ENCODE measurements around the gene VRTN. TPM values are rescaled to one million over a fixed set of nuclear protein-coding genes. Genes with fewer than 3 reads are reported as not detected.

Gene VRTN, protein sequence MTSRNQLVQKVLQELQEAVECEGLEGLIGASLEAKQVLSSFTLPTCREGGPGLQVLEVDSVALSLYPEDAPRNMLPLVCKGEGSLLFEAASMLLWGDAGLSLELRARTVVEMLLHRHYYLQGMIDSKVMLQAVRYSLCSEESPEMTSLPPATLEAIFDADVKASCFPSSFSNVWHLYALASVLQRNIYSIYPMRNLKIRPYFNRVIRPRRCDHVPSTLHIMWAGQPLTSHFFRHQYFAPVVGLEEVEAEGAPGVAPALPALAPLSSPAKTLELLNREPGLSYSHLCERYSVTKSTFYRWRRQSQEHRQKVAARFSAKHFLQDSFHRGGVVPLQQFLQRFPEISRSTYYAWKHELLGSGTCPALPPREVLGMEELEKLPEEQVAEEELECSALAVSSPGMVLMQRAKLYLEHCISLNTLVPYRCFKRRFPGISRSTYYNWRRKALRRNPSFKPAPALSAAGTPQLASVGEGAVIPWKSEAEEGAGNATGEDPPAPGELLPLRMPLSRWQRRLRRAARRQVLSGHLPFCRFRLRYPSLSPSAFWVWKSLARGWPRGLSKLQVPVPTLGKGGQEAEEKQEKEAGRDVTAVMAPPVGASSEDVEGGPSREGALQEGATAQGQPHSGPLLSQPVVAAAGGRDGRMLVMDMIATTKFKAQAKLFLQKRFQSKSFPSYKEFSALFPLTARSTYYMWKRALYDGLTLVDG
- 139 and 140 TPM in 2 replicates for total RNA-seq (2014; rRNA removed; shearing (Covaris generic))

DNA sequence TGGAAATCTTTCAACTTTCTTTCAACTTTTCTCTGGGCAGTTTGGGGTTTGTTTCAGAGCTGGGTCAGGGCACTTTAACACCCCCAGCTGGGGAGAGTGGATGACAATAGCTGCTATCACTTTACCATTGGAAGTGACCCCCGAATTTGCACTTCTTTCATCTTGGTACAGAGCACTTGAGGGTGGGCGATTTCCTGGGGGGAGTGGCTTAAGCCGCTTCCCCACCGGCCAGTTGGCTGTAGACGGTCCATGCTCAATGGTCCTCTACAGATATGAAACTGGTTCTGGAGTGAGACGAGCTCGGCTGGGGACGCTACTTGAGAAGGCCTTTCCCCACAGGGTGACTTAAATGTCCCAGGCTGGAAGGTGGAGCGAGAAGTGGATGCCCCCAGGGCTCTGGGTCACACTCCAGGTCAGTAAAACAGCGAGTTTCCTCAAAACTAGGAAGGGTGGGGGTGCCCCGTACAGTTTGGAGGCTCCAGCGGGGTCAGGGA is at the start of gene VRTN:
VRTN (plus strand) TSS at position 231 of the 494 bp plus-strand sequence. CDS start 8,313 bp downstream, outside the sequence.
- DNase-seq: peak; percentile 70
- Histone ChIP-seq H3K4me3 (ENCODE audit: insufficient read depth, low read depth, low read length) (peak within 1 kb of the TSS; percentile 91), H3K27me3 (ENCODE audit: control insufficient read depth, insufficient read depth, low read length) (no peaks in the 10 kb centered on the region), H3K36me3 (replicated peaks; ENCODE audit: control insufficient read depth, insufficient read depth, low read length) (no peaks in the 10 kb centered on the region)

DNA sequence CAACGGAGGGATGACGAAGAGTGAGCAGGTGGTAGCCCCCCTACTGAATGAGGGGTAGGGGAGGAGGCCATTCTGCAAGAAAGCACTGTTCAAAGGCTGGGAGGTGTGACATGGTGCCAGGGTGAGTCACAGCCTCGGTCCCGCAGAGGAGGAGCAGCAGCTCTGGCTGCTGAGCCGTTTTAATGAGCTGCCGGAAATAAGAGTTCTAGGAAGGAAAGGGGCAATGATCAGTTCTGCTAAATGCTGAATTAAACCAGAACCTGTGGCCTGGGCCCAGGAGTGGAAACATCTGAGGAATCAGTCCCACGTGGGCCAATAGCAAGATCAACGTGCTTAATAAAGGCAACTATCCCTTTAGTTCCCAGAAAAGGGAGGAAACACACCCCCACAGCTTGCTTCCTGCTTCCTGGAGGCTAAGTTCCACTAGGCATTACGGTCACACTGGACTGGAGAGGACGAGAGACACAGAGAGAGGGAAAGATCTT is 49.2 kb upstream of the VRTN start:
- no peak overlapping the region for H3K4me3 ChIP-seq (ENCODE audit: insufficient read depth, low read depth, low read length)
- H3K36me3 ChIP-seq (replicated peaks; ENCODE audit: control insufficient read depth, insufficient read depth, low read length): peaks cover 23% of the 10 kb centered on the region
- DNase-seq: no peak
- no peaks in the 10 kb centered on the region for H3K27me3 ChIP-seq (ENCODE audit: control insufficient read depth, insufficient read depth, low read length)

DNA sequence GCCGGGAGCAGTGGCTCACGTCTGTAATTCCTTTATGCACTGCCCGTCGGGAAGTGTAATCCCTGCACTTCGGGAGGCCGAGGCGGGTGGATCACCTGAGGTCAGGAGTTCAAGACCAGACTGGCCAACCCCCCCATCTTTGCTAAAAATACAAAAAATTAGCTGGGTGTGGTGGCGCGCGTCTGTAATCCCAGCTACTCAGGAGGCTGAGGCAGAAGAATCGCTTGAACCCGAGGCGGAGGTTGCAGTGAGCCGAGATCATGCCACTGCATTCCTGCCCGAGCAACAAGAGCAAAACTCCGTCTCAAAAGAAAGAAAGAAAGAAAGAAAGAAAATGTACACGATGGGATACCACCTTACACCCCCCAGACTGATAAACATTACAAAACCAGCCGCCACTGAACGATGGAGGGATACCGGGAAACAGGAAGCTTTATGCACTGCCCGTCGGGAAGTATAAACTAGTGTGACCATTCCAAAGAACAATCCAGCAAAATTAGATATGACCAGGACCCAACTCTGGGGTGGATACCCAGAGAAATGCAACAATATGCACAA is 46.6 kb upstream of the VRTN start:
- Histone ChIP-seq H3K27me3 (ENCODE audit: control insufficient read depth, insufficient read depth, low read length) (no peaks in the 10 kb centered on the region), H3K4me3 (ENCODE audit: insufficient read depth, low read depth, low read length) (peak overlapping the region; percentile 86), H3K36me3 (replicated peaks; ENCODE audit: control insufficient read depth, insufficient read depth, low read length) (peaks cover 17% of the 10 kb centered on the region)
- no peak for DNase-seq

- Histone ChIP-seq H3K36me3 (replicated peaks; ENCODE audit: control insufficient read depth, insufficient read depth, low read length) (peaks cover 17% of the 10 kb centered on the region), H3K27me3 (ENCODE audit: control insufficient read depth, insufficient read depth, low read length) (no peaks in the 10 kb centered on the region), H3K4me3 (ENCODE audit: insufficient read depth, low read depth, low read length) (peak overlapping the region; percentile 86)
- peak; percentile 48 for DNase-seq
These were observed 46.1 kb upstream of the VRTN start for GRCh38 chr14:74302152-74302628.

DNA sequence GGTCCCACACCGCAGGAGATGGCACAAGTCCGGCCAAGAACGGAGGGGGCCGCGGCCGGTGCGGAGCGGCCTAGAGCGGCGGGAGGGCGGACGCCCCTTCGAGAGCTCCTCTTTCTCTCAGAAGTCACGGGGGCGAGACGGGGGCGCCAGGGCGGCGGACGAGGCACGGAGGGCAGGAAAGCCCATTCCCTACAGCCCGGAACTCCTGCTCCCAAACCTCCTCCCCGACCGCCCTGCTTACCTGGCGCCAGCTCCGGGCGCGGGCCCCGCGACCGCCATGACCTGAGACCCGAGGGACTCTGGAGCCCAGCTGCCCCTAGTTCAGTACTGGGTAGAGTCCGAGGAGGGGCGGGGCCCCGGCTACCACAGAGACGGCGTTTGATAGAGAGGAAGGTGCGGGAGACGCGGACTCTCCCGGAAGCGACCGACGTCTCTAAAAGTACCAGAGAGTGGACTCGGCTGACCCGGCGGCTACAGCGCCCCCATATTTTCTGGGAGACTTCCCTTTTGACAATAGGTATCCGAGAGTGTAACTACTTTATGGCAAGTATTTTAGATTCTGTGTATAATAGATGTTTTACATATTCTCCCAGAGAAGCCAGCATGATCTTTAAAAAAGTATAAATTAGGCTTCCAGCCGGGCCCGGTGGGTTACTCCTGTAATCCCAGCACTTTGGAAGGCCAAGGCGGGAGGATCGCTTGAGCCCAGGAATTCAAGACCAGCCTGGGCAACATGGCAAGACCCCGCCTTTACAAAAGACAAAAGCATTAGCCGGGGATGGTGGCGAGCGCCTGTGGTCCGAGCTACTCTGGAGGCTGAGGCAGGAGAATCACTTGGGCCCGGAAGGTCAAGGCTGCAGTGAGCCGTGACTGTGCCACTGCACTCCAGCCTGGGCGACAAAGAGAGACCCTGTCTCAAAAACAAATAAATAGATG is 45.4 kb upstream of the VRTN start, which contains the start of gene ABCD4:
ABCD4 (minus strand) TSS at position 301 of the 936 bp plus-strand sequence; CDS start at position 279, 22 bp downstream.
- DNase-seq: peak; percentile 95
- Histone ChIP-seq H3K4me3 (ENCODE audit: insufficient read depth, low read depth, low read length) (peak within 1 kb of the TSS; percentile 86), H3K36me3 (replicated peaks; ENCODE audit: control insufficient read depth, insufficient read depth, low read length) (peaks cover 13% of the 10 kb centered on the region), H3K27me3 (ENCODE audit: control insufficient read depth, insufficient read depth, low read length) (no peaks in the 10 kb centered on the region)

- H3K4me3 ChIP-seq (ENCODE audit: insufficient read depth, low read depth, low read length): no peak overlapping the region
- DNase-seq: no peak
- no peaks in the 10 kb centered on the region for H3K36me3 ChIP-seq (replicated peaks; ENCODE audit: control insufficient read depth, insufficient read depth, low read length)
These were observed 39.6 kb upstream of the VRTN start for GRCh38 chr14:74308695-74309094.

GRCh38 chr14:74309125-74310022 is 38.9 kb upstream of the VRTN start:
- DNase-seq: no peak
- H3K4me3 ChIP-seq (ENCODE audit: insufficient read depth, low read depth, low read length): no peak overlapping the region
- no peaks in the 10 kb centered on the region for H3K36me3 ChIP-seq (replicated peaks; ENCODE audit: control insufficient read depth, insufficient read depth, low read length)
- H3K27me3 ChIP-seq (ENCODE audit: control insufficient read depth, insufficient read depth, low read length): no peaks in the 10 kb centered on the region

More at GRCh38 chr14:74308695-74309094, 39.6 kb upstream of the VRTN start:
- H3K27me3 ChIP-seq (ENCODE audit: control insufficient read depth, insufficient read depth, low read length): no peaks in the 10 kb centered on the region

DNA sequence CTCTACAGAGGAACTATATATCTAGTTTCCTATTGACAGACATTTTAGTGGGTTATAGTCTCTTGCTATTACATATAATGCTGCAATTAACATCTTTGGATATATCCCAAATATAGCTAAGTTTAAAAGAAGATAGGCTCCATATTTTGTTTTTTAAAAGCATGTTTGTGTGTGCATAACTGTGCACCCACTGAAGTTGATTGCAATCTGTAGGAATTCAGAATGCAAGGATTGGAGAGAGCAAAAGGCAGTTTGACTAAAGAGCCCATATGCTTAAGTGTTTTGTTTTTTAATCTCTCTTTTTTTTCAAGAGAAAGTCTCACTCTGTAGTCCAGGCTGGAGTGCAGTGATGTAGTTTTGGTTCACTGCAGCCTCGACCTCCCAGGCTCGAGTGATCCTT is 36.1 kb upstream of the VRTN start:
- no peaks in the 10 kb centered on the region for H3K36me3 ChIP-seq (replicated peaks; ENCODE audit: control insufficient read depth, insufficient read depth, low read length)

GRCh38 chr14:74313601-74314000 is 34.7 kb upstream of the VRTN start:
- H3K27me3 ChIP-seq (ENCODE audit: control insufficient read depth, insufficient read depth, low read length): no peaks in the 10 kb centered on the region
- no peaks in the 10 kb centered on the region for H3K36me3 ChIP-seq (replicated peaks; ENCODE audit: control insufficient read depth, insufficient read depth, low read length)
- H3K4me3 ChIP-seq (ENCODE audit: insufficient read depth, low read depth, low read length): no peak overlapping the region
- no peak for DNase-seq

More for the DNA sequence above, 36.1 kb upstream of the VRTN start:
- H3K4me3 ChIP-seq (ENCODE audit: insufficient read depth, low read depth, low read length): no peak overlapping the region
- no peak for DNase-seq
- H3K27me3 ChIP-seq (ENCODE audit: control insufficient read depth, insufficient read depth, low read length): no peaks in the 10 kb centered on the region

DNA sequence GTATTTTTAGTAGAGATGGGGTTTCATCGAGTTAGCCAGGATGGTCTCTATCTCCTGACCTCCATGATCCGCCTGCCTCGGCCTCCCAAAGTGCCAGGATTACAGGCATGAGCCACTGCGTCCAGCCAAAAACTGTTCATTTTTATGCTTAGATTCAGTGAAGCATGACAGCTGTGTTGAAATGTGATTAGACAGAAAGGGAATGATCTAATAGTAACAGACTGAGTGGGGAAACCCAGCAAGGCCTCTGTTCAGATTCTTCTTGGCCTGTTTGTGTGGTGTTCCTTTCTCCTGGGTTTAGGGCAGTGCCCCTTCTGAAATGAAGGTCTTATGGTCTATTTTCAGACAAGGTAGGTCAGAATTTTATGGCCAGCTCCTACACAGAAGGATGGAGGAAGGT is 33.7 kb upstream of the VRTN start:
- H3K36me3 ChIP-seq (replicated peaks; ENCODE audit: control insufficient read depth, insufficient read depth, low read length): no peaks in the 10 kb centered on the region
- no peaks in the 10 kb centered on the region for H3K27me3 ChIP-seq (ENCODE audit: control insufficient read depth, insufficient read depth, low read length)
- H3K4me3 ChIP-seq (ENCODE audit: insufficient read depth, low read depth, low read length): no peak overlapping the region
- DNase-seq: no peak

GRCh38 chr14:74324931-74325361 is 23.3 kb upstream of the VRTN start:
- H3K36me3 ChIP-seq (replicated peaks; ENCODE audit: control insufficient read depth, insufficient read depth, low read length): no peaks in the 10 kb centered on the region
- H3K4me3 ChIP-seq (ENCODE audit: insufficient read depth, low read depth, low read length): no peak overlapping the region
- DNase-seq: peak; percentile 73
- H3K27me3 ChIP-seq (ENCODE audit: control insufficient read depth, insufficient read depth, low read length): no peaks in the 10 kb centered on the region

DNA sequence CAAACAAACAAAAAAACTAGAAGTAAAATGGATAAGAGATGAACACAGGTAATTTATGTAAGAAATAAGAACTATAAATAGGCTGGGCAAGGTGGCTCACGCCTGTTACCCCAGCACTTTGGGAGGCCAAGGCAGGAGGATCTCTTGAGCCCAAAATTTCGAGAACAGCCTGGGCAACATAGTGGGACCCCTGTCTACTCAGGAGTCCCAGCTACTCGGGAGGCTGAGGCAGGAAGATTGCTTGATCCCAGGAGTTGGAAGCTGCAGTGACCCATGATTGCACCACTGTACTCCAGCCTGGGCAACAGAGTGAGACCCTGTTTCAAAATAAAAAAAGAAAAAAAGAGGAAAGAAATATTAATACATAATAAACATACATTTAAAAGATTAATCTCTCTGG is 22.8 kb upstream of the VRTN start:
- Histone ChIP-seq H3K36me3 (replicated peaks; ENCODE audit: control insufficient read depth, insufficient read depth, low read length) (no peaks in the 10 kb centered on the region), H3K27me3 (ENCODE audit: control insufficient read depth, insufficient read depth, low read length) (no peaks in the 10 kb centered on the region), H3K4me3 (ENCODE audit: insufficient read depth, low read depth, low read length) (no peak overlapping the region)
- no peak for DNase-seq

Data from H7 (cell line).